GM23248 (cell line): ENCODE measurements around the gene FBXO44. TPM values are rescaled to one million over a fixed set of nuclear protein-coding genes. Genes with fewer than 3 reads are reported as not detected.

Experiments
- DNase-seq: peaks from one replicate; pipeline ENCODE4 v3.0.0-alpha.2; 2015
- H2AFZ ChIP-seq: fragments of 200-600 bp; sonication (generic); 2 replicates; pipeline ENCODE4 v1.6.1; 2016; ENCODE audit warnings: antibody characterized with exemption
- H3F3A ChIP-seq: fragments of 200-600 bp; sonication (generic); 2 replicates; pipeline ENCODE4 v1.6.1; 2016; ENCODE audit warnings: mild to moderate bottlenecking, antibody characterized with exemption, mixed run types; ENCODE audit not compliant: insufficient read depth
- H3K27ac ChIP-seq: fragments of 200-600 bp; sonication (generic); 2 replicates; pipeline ENCODE4 v1.5.1; 2016; ENCODE audit warnings: mild to moderate bottlenecking
- H3K27me3 ChIP-seq: fragments of 200-600 bp; sonication (generic); replicated peaks from 2 replicates; pipeline ENCODE4 v1.6.1; 2016; ENCODE audit warnings: mild to moderate bottlenecking; ENCODE audit not compliant: insufficient read depth
- H3K36me3 ChIP-seq: fragments of 200-600 bp; sonication (generic); 2 replicates; pipeline ENCODE4 v1.6.1; 2016; ENCODE audit warnings: low read depth, mild to moderate bottlenecking
- H3K4me1 ChIP-seq: fragments of 200-600 bp; sonication (generic); 2 replicates; pipeline ENCODE4 v1.6.1; 2016; ENCODE audit warnings: mild to moderate bottlenecking; ENCODE audit not compliant: insufficient read depth
- H3K4me2 ChIP-seq: fragments of 200-600 bp; sonication (generic); one replicate; pipeline ENCODE4 v1.6.1; 2016; ENCODE audit warnings: mild to moderate bottlenecking; ENCODE audit not compliant: unreplicated experiment
- H3K4me3 ChIP-seq: fragments of 200-600 bp; sonication (generic); 2 replicates; pipeline ENCODE4 v1.5.1; 2016; ENCODE audit warnings: mild to moderate bottlenecking
- H3K79me2 ChIP-seq: fragments of 200-600 bp; sonication (generic); 2 replicates; pipeline ENCODE4 v1.6.1; 2016; ENCODE audit warnings: mild to moderate bottlenecking; ENCODE audit not compliant: insufficient read depth
- H3K9ac ChIP-seq: fragments of 200-600 bp; sonication (generic); 2 replicates; pipeline ENCODE4 v1.6.1; 2016; ENCODE audit warnings: mild to moderate bottlenecking
- H3K9me2 ChIP-seq: fragments of 200-600 bp; sonication (generic); 2 replicates; pipeline ENCODE4 v1.6.1; 2016; ENCODE audit warnings: mixed run types, mild to moderate bottlenecking, moderate library complexity; ENCODE audit not compliant: insufficient read depth
- H3K9me3 ChIP-seq: fragments of 200-600 bp; sonication (generic); one replicate; pipeline ENCODE4 v1.6.1; 2017; ENCODE audit warnings: low read depth
- H4K20me1 ChIP-seq: fragments of 200-600 bp; sonication (generic); 2 replicates; pipeline ENCODE4 v1.6.0; 2016; ENCODE audit not compliant: insufficient read depth
- EZH2 ChIP-seq: fragments of 200-600 bp; sonication (generic); IDR thresholded peaks from 2 replicates; pipeline ENCODE4 v1.6.1; 2018; ENCODE audit warnings: antibody characterized with exemption, mild to moderate bottlenecking; ENCODE audit not compliant: insufficient read depth, poor library complexity, severe bottlenecking
- EZH2phosphoT487 ChIP-seq: fragments of 200-600 bp; sonication (generic); IDR thresholded peaks from 2 replicates; pipeline ENCODE4 v1.6.1; 2018; ENCODE audit warnings: antibody characterized with exemption, moderate library complexity, mild to moderate bottlenecking, low read depth; ENCODE audit not compliant: insufficient read depth
- WGBS, 2 experiments: methylation state at CpG; one replicate each; pipeline ENCODE4 v1.1.6; 2015 to 2017; ENCODE audit warnings: low lambda C conversion rate in 2 of 2, low coverage in 1 of 2; ENCODE audit errors: missing lambda C conversion rate in 2 of 2; 5-methylcytosine and 5-hydroxymethylcytosine counted together
- in situ Hi-C: fragments of 300-500 bp; cut with MboI; formaldehyde crosslinking; loops from 2 replicates; pipeline ENCODE4 v1.15.0; 2020
- polyA plus RNA-seq: library from polyadenylated mRNA; unstranded; fragments of >200 nt; fragmentation: Nextera tagmentation; extraction: Ambion mirVana; gene quantifications from 2 replicates; pipeline ENCODE4 v1.2.1, GENCODE V29; 2016
- total RNA-seq: library from RNA; depleted of rRNA; stranded (reverse); fragments of >200 nt; shearing (Covaris generic); gene quantifications from 2 replicates; pipeline ENCODE4 v1.2.3, GENCODE V29; 2014

The FBXO44 gene
- total and polyA plus RNA-seq, 2 experiments from 2014 or later, result 19.4 to 20.6 TPM

GRCh38 chr1:11688506-11688905, 33.8 kb downstream of the FBXO44 start:
- Histone ChIP-seq H2AFZ (no peak overlapping the region), H3K4me2 (no peak overlapping the region), H4K20me1 (no peaks in the 10 kb centered on the region), H3K36me3 (no peaks in the 10 kb centered on the region), H3K27me3 (peaks cover 23% of the 10 kb centered on the region), H3K9me2 (no peaks in the 10 kb centered on the region), H3K27ac (no peak overlapping the region), H3K79me2 (no peaks in the 10 kb centered on the region), H3K4me1 (peaks cover 11% of the 10 kb centered on the region), H3F3A (no peaks in the 10 kb centered on the region), H3K9me3 (no peaks in the 10 kb centered on the region), H3K4me3 (no peak overlapping the region), H3K9ac (no peak overlapping the region)
- TF ChIP-seq EZH2 (no peak), EZH2phosphoT487 (no peak)
- in situ Hi-C loops, result no loop called here
- 91 to 92% methylated on average over 2 to 4 of the region's 4 CpGs for WGBS, 2 experiments
- DNase-seq, result no peak

GRCh38 chr1:11690397-11691301, 36.0 kb downstream of the FBXO44 start:
- Histone ChIP-seq H3K9me2 (no peaks in the 10 kb centered on the region), H3K27ac (no peak overlapping the region), H3K9me3 (no peaks in the 10 kb centered on the region), H3K79me2 (no peaks in the 10 kb centered on the region), H3K4me2 (peak overlapping the region; percentile 49), H4K20me1 (no peaks in the 10 kb centered on the region), H3K36me3 (no peaks in the 10 kb centered on the region), H3K4me3 (peak overlapping the region; percentile 38; the same call in 1 of the 2 replicates), H3K27me3 (peaks cover 23% of the 10 kb centered on the region), H3F3A (no peaks in the 10 kb centered on the region), H2AFZ (no peak overlapping the region), H3K9ac (no peak overlapping the region), H3K4me1 (peaks cover 13% of the 10 kb centered on the region)
- TF ChIP-seq EZH2, result peak; percentile 76
- no peak for TF ChIP-seq EZH2phosphoT487
- in situ Hi-C loops, result no loop called here
- DNase-seq, result no peak
- 17 to 20% methylated on average over 38 to 62 of the region's 64 CpGs for WGBS, 2 experiments

- H3K4me2 ChIP-seq, result peak within 1 kb of the TSS; percentile 49
- H3F3A ChIP-seq, result no peaks in the 10 kb centered on the region
- H2AFZ ChIP-seq, result no peak within 1 kb of the TSS
- H3K9me3 ChIP-seq, result no peaks in the 10 kb centered on the region
- peak; percentile 24 for DNase-seq
- H3K27me3 ChIP-seq, result peaks cover 23% of the 10 kb centered on the region
- in situ Hi-C loops, result no loop called here
- H3K9me2 ChIP-seq, result no peaks in the 10 kb centered on the region
- no peak within 1 kb of the TSS for H3K9ac ChIP-seq
- 0 out of 2 replicates have a peak, but pooled peaks have one; percentile 47 for TF ChIP-seq EZH2phosphoT487
- TF ChIP-seq EZH2, result no peak
- 1 to 3% methylated on average over 35 to 46 of the region's 78 CpGs for WGBS, 2 experiments
- H3K4me1 ChIP-seq, result peaks cover 13% of the 10 kb centered on the region
- peak within 1 kb of the TSS; percentile 38; the same call in 1 of the 2 replicates for H3K4me3 ChIP-seq
- no peaks in the 10 kb centered on the region for H4K20me1 ChIP-seq
- no peaks in the 10 kb centered on the region for H3K36me3 ChIP-seq
- H3K79me2 ChIP-seq, result no peaks in the 10 kb centered on the region
- H3K27ac ChIP-seq, result no peak within 1 kb of the TSS
These were observed 36.7 kb downstream of the FBXO44 start, which contains the start of gene DRAXIN for GRCh38 chr1:11691302-11691914. Gene DRAXIN (plus strand): TSS chr1:11691710. CDS start chr1:11706259, 14,549 bp downstream.

GRCh38 chr1:11691928-11692711, 37.4 kb downstream of the FBXO44 start:
- Histone ChIP-seq H3K36me3 (no peaks in the 10 kb centered on the region), H3K4me1 (peaks cover 13% of the 10 kb centered on the region), H3K79me2 (no peaks in the 10 kb centered on the region), H3K27me3 (peaks cover 23% of the 10 kb centered on the region), H2AFZ (no peak overlapping the region), H3K9me2 (no peaks in the 10 kb centered on the region), H4K20me1 (no peaks in the 10 kb centered on the region), H3K27ac (no peak overlapping the region), H3K4me2 (no peak overlapping the region), H3K4me3 (no peak overlapping the region), H3F3A (no peaks in the 10 kb centered on the region), H3K9ac (no peak overlapping the region), H3K9me3 (no peaks in the 10 kb centered on the region)
- WGBS, 2 experiments, result 4 to 7% methylated on average over 41 to 64 of the region's 64 CpGs
- in situ Hi-C loops, result no loop called here
- TF ChIP-seq EZH2 (peak; percentile 82), EZH2phosphoT487 (no peak)
- DNase-seq, result no peak
